Measurements from ENCODE around the gene INSM2. TPM values are rescaled to one million over a fixed set of nuclear protein-coding genes. Genes with fewer than 3 reads are reported as not detected.
A peak's percentile ranks its signal among the peaks of the same experiment; 100 is the strongest.

Gene INSM2, protein sequence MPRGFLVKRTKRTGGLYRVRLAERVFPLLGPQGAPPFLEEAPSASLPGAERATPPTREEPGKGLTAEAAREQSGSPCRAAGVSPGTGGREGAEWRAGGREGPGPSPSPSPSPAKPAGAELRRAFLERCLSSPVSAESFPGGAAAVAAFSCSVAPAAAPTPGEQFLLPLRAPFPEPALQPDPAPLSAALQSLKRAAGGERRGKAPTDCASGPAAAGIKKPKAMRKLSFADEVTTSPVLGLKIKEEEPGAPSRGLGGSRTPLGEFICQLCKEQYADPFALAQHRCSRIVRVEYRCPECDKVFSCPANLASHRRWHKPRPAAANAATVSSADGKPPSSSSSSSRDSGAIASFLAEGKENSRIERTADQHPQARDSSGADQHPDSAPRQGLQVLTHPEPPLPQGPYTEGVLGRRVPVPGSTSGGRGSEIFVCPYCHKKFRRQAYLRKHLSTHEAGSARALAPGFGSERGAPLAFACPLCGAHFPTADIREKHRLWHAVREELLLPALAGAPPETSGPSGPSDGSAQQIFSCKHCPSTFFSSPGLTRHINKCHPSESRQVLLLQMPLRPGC
- total RNA-seq, result not detected
- not detected for polyA plus RNA-seq
- 0 to 0.15 (median 0.04) reads per million in 6 experiments for total RNA-seq

DNA sequence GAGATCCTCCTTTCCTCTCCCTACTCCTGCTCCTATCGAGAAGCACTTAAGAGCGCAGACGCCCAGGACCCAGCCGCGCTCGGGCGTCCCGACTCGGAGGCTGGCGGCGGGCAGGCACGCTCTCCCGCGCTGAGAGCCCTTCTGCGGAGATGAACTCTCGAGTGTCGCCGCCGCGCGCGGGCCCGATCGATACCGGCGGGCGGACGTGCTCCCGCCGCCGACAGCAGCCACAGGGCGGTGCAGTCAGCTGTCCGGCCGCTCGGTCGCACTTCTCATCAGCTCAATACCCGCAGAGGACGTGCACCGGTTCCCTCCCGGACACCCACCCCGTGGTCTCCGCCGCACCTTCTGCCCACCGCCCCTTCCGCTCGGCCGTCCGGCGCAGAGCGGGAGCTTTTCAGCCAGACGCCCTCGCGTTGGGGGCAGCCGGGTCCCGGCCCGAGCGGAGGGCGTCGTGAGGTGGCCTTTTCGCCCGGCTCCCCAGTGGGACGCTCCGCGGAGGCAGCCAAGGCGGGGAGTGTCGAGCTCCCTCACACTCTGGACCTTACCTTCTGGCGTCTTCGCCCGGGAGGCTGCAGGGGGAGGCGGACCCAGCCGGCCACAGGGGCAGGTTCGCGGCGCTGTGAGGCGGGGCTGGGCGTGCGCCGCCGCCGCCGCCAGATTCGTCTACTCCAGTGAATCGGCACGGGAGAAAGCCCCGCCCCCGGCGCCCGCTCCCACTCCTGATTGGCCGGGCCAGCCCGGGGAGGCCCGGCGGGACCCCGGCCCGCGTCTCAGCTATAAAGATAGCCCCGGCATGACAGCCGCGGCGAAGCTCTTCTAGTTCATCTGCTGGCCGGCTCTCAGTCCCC is at the start of gene INSM2:
Gene INSM2, plus strand, starts transcription at position 808 of the 851 bp plus-strand sequence. CDS start 89 bp downstream, outside the sequence.
- Mint-ChIP-seq H3K9me3 (no peaks in the 10 kb centered on the region), H3K27ac (no peak within 1 kb of the TSS), H3K27me3 (peaks cover 23 to 62% (median 52%) of the 10 kb centered on the region in 5 donors), H3K36me3 (peaks cover 5 to 13% (median 6%) of the 10 kb centered on the region in 3 donors), H3K4me1 (peaks cover 5 to 18% (median 9%) of the 10 kb centered on the region in 4 donors), H3K4me3 (peak within 1 kb of the TSS; percentile 64 to 87 (median 82))
- POLR2A ChIA-PET, result no interaction called here
- peak in 7 of 10 donors; percentile 3 to 62 (median 26) for DNase-seq
- peak; percentile 52 to 67 for ATAC-seq

DNA sequence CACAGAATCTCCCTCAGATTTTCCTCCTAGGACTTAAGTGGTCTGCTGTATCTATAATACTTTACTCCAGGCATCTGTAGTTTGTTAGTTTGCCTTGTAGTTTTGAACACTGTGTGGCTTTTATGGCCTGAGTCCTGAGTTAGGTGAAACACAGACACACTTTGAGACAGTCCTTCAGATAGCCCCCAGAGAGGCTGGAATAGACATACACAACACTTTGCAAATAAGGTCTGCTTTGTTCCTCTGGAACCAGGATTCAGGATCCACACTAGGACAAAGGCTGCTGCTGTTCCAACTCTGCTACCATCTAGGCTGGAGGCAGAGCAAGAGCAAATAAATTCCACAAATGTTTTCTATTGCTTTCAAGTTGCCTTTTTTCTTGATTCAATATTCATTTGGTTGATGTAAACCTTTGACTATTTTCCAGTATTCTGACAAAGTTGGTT is 41.4 kb upstream of the INSM2 start:
- H3K9me3 Mint-ChIP-seq, result peaks cover 0 to 41% (median 24%) of the 10 kb centered on the region in 9 donors
- peaks cover 18 to 39% (median 24%) of the 10 kb centered on the region in 5 donors for H3K27me3 Mint-ChIP-seq
- no peak overlapping the region for H3K4me3 Mint-ChIP-seq
- no peak overlapping the region for H3K27ac Mint-ChIP-seq
- DNase-seq, result no peak
- no peaks in the 10 kb centered on the region for H3K4me1 Mint-ChIP-seq
- POLR2A ChIA-PET, result no interaction called here
- ATAC-seq, result no peak
- peaks cover 7 to 41% (median 12%) of the 10 kb centered on the region in 3 donors for H3K36me3 Mint-ChIP-seq

DNA sequence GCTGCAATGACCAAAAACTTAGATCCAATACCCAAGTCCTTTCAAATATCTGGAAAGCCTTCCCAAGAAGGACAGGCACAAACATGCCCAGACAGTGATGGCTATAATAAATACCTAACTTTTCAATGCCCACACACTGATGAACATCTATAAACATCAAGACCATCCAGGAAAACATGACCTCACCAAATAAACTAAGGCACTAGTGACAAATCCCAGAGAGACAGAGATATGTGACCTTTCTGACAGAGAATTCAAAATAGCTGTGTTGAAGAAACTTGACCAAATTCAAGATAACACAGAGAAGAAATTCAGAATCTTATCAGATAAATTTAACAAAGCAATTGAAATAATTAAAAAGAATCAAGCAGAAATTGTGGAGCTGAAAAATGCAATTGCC is 38.7 kb upstream of the INSM2 start:
- ATAC-seq (no peak), DNase-seq (no peak)
- H3K27me3 Mint-ChIP-seq, result peaks cover 28 to 57% (median 41%) of the 10 kb centered on the region in 5 donors
- no peaks in the 10 kb centered on the region for H3K4me1 Mint-ChIP-seq
- no peak overlapping the region for H3K4me3 Mint-ChIP-seq
- no peak overlapping the region for H3K27ac Mint-ChIP-seq
- H3K36me3 Mint-ChIP-seq, result peaks cover 11 to 48% (median 16%) of the 10 kb centered on the region in 3 donors
- peaks cover 0 to 63% (median 24%) of the 10 kb centered on the region in 9 donors for H3K9me3 Mint-ChIP-seq
- POLR2A ChIA-PET, result no interaction called here

DNA sequence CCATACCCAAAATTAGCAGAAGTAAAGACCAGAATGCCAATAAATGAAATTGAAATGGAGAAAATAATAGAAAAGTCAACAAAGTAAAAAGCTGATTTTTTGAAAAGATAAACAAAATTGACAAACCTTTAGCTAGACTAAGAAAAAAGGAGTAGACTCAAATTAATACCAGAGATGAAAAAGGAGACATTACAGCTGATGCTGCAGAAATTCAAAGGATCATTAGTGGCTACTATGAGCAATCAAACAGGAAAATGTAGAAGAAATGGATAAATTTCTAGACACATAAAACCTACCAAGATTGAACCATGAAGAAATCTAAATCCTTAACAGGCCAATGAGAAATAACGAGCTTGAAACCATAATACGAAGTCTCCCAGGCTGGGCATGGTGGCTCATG is 34.8 kb upstream of the INSM2 start:
- ATAC-seq (no peak), DNase-seq (no peak)
- Mint-ChIP-seq H3K36me3 (peaks cover 3 to 24% (median 4%) of the 10 kb centered on the region in 3 donors), H3K27me3 (peaks cover 25 to 62% (median 41%) of the 10 kb centered on the region in 5 donors), H3K27ac (no peak overlapping the region), H3K9me3 (peaks cover 0 to 31% (median 7%) of the 10 kb centered on the region in 9 donors), H3K4me3 (no peak overlapping the region), H3K4me1 (no peaks in the 10 kb centered on the region)
- POLR2A ChIA-PET, result no interaction called here

DNA sequence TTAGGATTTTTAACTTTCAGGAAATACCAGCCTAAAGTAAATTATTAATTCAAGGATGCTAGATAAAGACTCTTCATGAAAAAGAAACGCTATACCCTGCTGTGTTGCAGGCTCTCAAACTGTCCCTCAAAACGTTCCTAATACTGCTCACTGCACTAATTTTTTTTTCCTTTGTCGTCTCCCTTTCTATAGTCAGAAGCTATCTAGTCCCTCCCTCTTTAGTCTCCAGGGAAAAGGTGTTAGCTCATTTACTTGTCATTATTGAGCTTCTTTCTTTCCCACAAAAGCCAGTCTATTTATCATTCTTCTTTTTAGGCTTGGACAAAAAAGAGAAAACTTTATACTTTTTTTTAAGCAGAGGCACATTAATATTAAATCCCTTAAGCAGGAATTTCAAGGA is 30.3 kb upstream of the INSM2 start:
- POLR2A ChIA-PET, result no interaction called here
- H3K4me1 Mint-ChIP-seq, result no peaks in the 10 kb centered on the region
- ATAC-seq (no peak), DNase-seq (no peak)
- H3K36me3 Mint-ChIP-seq, result peaks cover 3 to 8% (median 4%) of the 10 kb centered on the region in 3 donors
- H3K27ac Mint-ChIP-seq, result no peak overlapping the region
- peaks cover 0 to 17% (median 0%) of the 10 kb centered on the region in 9 donors for H3K9me3 Mint-ChIP-seq
- H3K4me3 Mint-ChIP-seq, result no peak overlapping the region
- peaks cover 15 to 25% (median 24%) of the 10 kb centered on the region in 5 donors for H3K27me3 Mint-ChIP-seq

DNA sequence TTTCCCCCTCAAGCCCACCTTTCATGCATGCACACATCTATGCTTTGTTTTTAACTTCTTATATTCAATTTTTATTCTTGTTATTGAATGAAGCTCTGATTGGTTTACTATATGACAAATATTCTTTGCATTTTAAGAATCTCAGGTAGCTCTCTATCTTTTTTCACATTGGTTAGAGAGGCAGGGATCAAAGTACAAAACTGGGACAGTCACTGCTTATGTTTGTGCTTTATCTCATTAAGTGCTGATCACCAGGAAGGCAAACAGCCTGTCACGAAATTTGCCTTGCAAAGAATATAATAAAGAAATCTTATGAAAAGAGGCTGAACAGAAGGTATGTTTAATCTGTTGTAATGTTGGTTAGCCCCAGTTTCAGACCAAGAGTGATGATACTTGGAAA is 29.7 kb upstream of the INSM2 start:
- Mint-ChIP-seq H3K27ac (no peak overlapping the region), H3K36me3 (peaks cover under 1 to 8% (median 4%) of the 10 kb centered on the region in 3 donors), H3K4me1 (no peaks in the 10 kb centered on the region), H3K9me3 (peaks cover 0 to 11% (median 0%) of the 10 kb centered on the region in 9 donors), H3K4me3 (no peak overlapping the region), H3K27me3 (peaks cover 10 to 24% (median 18%) of the 10 kb centered on the region in 5 donors)
- DNase-seq, result no peak
- POLR2A ChIA-PET, result no interaction called here
- no peak for ATAC-seq

DNA sequence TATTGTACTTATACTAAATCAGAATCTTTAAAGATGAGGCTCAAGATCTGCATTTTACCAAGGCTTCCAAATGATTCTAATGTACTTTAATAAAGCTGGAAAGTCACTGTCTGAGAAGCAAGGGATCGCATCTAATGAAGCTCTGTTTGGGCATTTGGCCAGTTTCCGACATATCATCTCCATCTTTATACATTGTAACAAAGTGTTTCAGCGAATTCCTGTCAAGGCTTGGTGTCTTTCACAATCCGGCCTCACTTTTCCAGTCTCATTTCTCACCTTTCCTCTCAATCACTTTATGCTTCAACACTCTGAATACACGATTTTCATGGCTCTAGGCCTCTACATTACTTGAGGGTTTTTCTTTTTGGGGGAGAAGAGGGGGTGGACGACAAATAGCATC is 27.5 kb upstream of the INSM2 start:
- no peak for ATAC-seq
- no peak for DNase-seq
- Mint-ChIP-seq H3K4me3 (no peak overlapping the region), H3K27me3 (peaks cover 1 to 14% (median 10%) of the 10 kb centered on the region in 5 donors), H3K36me3 (no peaks in the 10 kb centered on the region), H3K27ac (no peak overlapping the region), H3K9me3 (peaks cover 0 to 2% (median 0%) of the 10 kb centered on the region in 9 donors), H3K4me1 (no peaks in the 10 kb centered on the region)
- POLR2A ChIA-PET, result no interaction called here

DNA sequence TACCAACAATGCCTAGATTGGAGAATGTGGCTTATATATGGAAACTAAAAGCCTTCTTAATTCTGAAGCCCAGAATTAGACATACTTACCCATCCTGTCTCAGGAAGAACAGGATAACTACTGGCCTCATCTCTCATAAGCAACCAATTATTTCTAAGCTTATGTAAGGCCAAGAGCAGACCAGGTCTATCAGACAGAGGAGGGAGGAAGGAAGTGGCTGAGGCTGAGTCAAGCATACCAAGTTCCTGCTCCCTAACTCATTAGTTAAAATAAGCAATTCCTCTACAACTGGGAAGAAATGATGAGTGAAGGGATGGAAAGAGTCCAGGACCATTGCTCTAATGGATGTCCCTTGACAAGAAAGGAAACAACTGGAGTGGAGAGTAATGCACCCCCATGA is 27.0 kb upstream of the INSM2 start:
- Mint-ChIP-seq H3K27ac (no peak overlapping the region), H3K4me3 (no peak overlapping the region), H3K36me3 (no peaks in the 10 kb centered on the region), H3K4me1 (no peaks in the 10 kb centered on the region), H3K9me3 (no peaks in the 10 kb centered on the region), H3K27me3 (peaks cover 0 to 10% (median 5%) of the 10 kb centered on the region in 5 donors)
- POLR2A ChIA-PET, result no interaction called here
- no peak for ATAC-seq
- no peak for DNase-seq

DNA sequence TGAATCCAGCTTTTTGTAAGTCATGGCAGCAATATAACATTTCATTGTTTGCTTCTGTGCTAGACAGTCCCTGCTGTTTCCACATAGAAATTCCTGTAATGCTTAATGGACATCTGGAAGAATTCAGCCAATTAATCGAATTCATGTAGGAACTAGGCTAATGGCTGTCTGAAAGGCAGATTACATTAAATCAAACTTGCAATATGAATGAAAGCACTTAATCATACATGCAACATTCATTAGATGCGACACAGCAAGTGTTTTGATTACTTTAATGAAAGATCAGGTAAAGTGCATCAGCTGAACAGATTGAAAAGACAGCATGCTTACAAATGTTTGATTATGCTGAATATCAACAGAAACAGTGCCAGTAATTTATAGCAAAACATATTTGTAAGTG is 24.1 kb upstream of the INSM2 start:
- Mint-ChIP-seq H3K4me1 (no peaks in the 10 kb centered on the region), H3K9me3 (no peaks in the 10 kb centered on the region), H3K27me3 (peaks cover 0 to 9% (median 0%) of the 10 kb centered on the region in 5 donors), H3K27ac (no peak overlapping the region), H3K36me3 (no peaks in the 10 kb centered on the region), H3K4me3 (no peak overlapping the region)
- ATAC-seq (no peak), DNase-seq (no peak)
- POLR2A ChIA-PET, result no interaction called here

DNA sequence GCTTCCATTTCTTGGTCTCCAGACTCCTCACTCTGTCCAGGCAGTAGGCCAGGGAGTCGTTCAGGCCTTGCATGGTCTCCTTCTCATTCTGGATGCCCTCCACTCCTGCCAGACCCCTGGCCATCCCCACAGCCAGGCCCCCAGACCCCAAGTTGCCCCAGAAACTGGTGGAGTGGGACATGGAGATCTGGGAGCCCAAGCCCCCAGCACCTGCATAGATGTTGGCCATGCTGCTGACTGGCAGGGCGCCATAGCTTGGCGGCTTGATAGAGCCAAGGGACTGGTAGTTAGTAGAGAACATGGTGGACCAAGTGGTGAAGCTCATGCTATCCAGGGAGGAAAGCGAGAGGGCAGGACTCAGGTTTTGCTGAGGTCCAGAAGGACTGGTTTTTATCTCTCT is 21.2 kb upstream of the INSM2 start:
- peaks cover 0 to 3% (median 2%) of the 10 kb centered on the region in 5 donors for H3K27me3 Mint-ChIP-seq
- no peak overlapping the region for H3K4me3 Mint-ChIP-seq
- H3K9me3 Mint-ChIP-seq, result no peaks in the 10 kb centered on the region
- H3K4me1 Mint-ChIP-seq, result no peaks in the 10 kb centered on the region
- DNase-seq (no peak), ATAC-seq (no peak)
- POLR2A ChIA-PET, result no interaction called here
- H3K27ac Mint-ChIP-seq, result no peak overlapping the region
- no peaks in the 10 kb centered on the region for H3K36me3 Mint-ChIP-seq

DNA sequence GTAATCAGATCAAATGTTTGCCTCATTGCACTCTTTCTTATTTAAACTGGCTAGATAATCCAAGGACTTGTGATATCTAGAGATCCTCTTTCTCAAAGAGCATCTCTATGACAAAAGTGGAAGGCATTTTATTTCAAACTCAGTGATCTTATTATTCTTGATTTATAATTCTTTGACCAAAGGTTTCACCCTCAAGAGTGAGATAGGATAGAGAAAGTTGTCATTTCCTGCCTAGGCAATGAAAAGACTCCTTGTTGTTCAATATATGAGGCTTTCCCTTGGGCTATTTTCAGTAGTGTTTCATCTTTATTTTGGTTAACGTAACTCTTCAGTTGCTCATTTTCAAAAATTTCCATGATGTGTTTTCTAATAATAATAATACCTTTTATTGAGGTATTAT is 18.0 kb upstream of the INSM2 start:
- no peak for DNase-seq
- Mint-ChIP-seq H3K9me3 (no peaks in the 10 kb centered on the region), H3K36me3 (no peaks in the 10 kb centered on the region), H3K27me3 (peaks cover 0 to 11% (median 2%) of the 10 kb centered on the region in 5 donors), H3K27ac (no peak overlapping the region), H3K4me1 (no peaks in the 10 kb centered on the region), H3K4me3 (no peak overlapping the region)
- ATAC-seq, result no peak
- POLR2A ChIA-PET, result no interaction called here

DNA sequence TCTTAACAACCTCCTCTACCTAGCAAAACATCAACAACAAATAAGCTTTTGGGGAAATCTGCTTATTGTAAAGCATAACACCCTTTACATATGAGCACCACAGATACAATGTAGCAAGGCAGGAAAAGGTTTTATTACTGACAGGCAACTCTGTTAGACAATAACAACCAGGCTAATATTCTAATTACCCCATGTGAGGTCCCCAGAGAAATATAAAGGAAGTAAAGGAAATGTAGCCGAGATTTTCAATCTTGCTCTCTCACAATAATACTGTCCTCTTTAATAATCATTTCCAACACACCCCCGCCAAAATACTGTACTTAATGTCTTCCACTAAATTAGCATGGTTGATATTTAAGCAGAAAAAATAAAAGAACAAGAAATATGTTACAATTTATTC is 14.0 kb upstream of the INSM2 start:
- POLR2A ChIA-PET, result no interaction called here
- ATAC-seq, result no peak
- H3K27me3 Mint-ChIP-seq, result peaks cover 0 to 29% (median 3%) of the 10 kb centered on the region in 5 donors
- peaks cover 0 to 4% (median 0%) of the 10 kb centered on the region in 9 donors for H3K9me3 Mint-ChIP-seq
- H3K4me1 Mint-ChIP-seq, result no peaks in the 10 kb centered on the region
- no peak overlapping the region for H3K27ac Mint-ChIP-seq
- peaks cover 0 to 6% (median 3%) of the 10 kb centered on the region in 3 donors for H3K36me3 Mint-ChIP-seq
- no peak for DNase-seq
- H3K4me3 Mint-ChIP-seq, result no peak overlapping the region
